DMS153 treated with DMSO at 0.1 percent for 48 hours (cell line): ENCODE results near the gene ZNF808.
"Not testable (repeated sequence)": the region's sequence is repeated elsewhere in the genome, so short reads cannot be mapped to it uniquely, and the experiment has no call there.

Experiments
- DNase-seq: peaks from one replicate; lab custom pipeline; 2025; ENCODE audit not compliant: unreplicated experiment; lab: John Stamatoyannopoulos, UW

Gene ZNF808

GRCh38 chr19:52527134-52527955 is at the start of gene ZNF808:
Gene ZNF808, plus strand, starts transcription at chr19:52527668. Its CDS starts 15,617 bp downstream, at chr19:52543285.
- DNase-seq = peak; percentile 85

- DNase-seq = not testable (repeated sequence)
Measured at GRCh38 chr19:52484111-52484743, 43.2 kb upstream of the ZNF808 start.

GRCh38 chr19:52485064-52485463 is 42.4 kb upstream of the ZNF808 start:
- DNase-seq = not testable (repeated sequence)

- DNase-seq = not testable (repeated sequence)
Measured at GRCh38 chr19:52485561-52486240, 41.8 kb upstream of the ZNF808 start.

GRCh38 chr19:52492201-52492993 is 35.1 kb upstream of the ZNF808 start:
- no peak for DNase-seq

- no peak for DNase-seq
Measured at GRCh38 chr19:52492994-52493470, 34.4 kb upstream of the ZNF808 start.

GRCh38 chr19:52494518-52494917 is 33.0 kb upstream of the ZNF808 start:
- no peak for DNase-seq

GRCh38 chr19:52498571-52498970 is 28.9 kb upstream of the ZNF808 start:
- DNase-seq = no peak

- DNase-seq = not testable (repeated sequence)
Measured at GRCh38 chr19:52500474-52500873, 27.0 kb upstream of the ZNF808 start.

- DNase-seq = not testable (repeated sequence)
Measured at GRCh38 chr19:52500991-52501390, 26.5 kb upstream of the ZNF808 start.

GRCh38 chr19:52507266-52507665 is 20.2 kb upstream of the ZNF808 start:
- DNase-seq = no peak

GRCh38 chr19:52516191-52516590 is 11.3 kb upstream of the ZNF808 start:
- DNase-seq = no peak

GRCh38 chr19:52518646-52519045 is 8.8 kb upstream of the ZNF808 start:
- no peak for DNase-seq

GRCh38 chr19:52519175-52519574 is 8.3 kb upstream of the ZNF808 start:
- not testable (repeated sequence) for DNase-seq

GRCh38 chr19:52520013-52520412 is 7.5 kb upstream of the ZNF808 start:
- DNase-seq = no peak

GRCh38 chr19:52522551-52522950 is 4.9 kb upstream of the ZNF808 start:
- no peak for DNase-seq

GRCh38 chr19:52524086-52524485 is 3.4 kb upstream of the ZNF808 start:
- no peak for DNase-seq

GRCh38 chr19:52527956-52528351 is 486 bp downstream of the ZNF808 start:
- DNase-seq = no peak

- no peak for DNase-seq
Measured at GRCh38 chr19:52532480-52532879, 5.0 kb downstream of the ZNF808 start.

GRCh38 chr19:52533901-52534300 is 6.4 kb downstream of the ZNF808 start:
- no peak for DNase-seq

- DNase-seq = not testable (repeated sequence)
Measured at GRCh38 chr19:52535385-52535770, 7.9 kb downstream of the ZNF808 start.
